GM21390 (cell line): ENCODE measurements around the gene CALHM4.
"Not testable (repeated sequence)": the region's sequence is repeated elsewhere in the genome, so short reads cannot be mapped to it uniquely, and the experiment has no call there.

Experiments
- ATAC-seq: cut with Tn5 transposase; IDR thresholded peaks from one replicate; pipeline ENCODE4 v1.9.1; 2021; ENCODE audit not compliant: unreplicated experiment

Gene CALHM4

GRCh38 chr6:116572162-116572561 lies 18.6 kb downstream of the CALHM4 start:
- no peak for ATAC-seq

- ATAC-seq: no peak
Measured at GRCh38 chr6:116575227-116575626, 21.7 kb downstream of the CALHM4 start.

- no peak for ATAC-seq
Measured at GRCh38 chr6:116577486-116577885, 23.9 kb downstream of the CALHM4 start.

- no peak for ATAC-seq
Measured at GRCh38 chr6:116578335-116578734, 24.8 kb downstream of the CALHM4 start.

GRCh38 chr6:116579143-116579542 lies 25.6 kb downstream of the CALHM4 start:
- ATAC-seq: no peak

GRCh38 chr6:116580198-116580597 lies 26.6 kb downstream of the CALHM4 start:
- ATAC-seq: no peak

GRCh38 chr6:116586276-116586675 lies 32.7 kb downstream of the CALHM4 start:
- ATAC-seq: no peak

- no peak for ATAC-seq
Measured at GRCh38 chr6:116586738-116587137, 33.2 kb downstream of the CALHM4 start.

- ATAC-seq: no peak
Measured at GRCh38 chr6:116595247-116595646, 41.7 kb downstream of the CALHM4 start.

- ATAC-seq: no peak
Measured at GRCh38 chr6:116596815-116597214, 43.3 kb downstream of the CALHM4 start.

GRCh38 chr6:116603916-116604315 lies 50.4 kb downstream of the CALHM4 start:
- not testable (repeated sequence) for ATAC-seq

GRCh38 chr6:116604868-116605267 lies 51.3 kb downstream of the CALHM4 start:
- not testable (repeated sequence) for ATAC-seq

- no peak for ATAC-seq
Measured at GRCh38 chr6:116605935-116606334, 52.4 kb downstream of the CALHM4 start.
